AG09319 (cell line): Measurements from ENCODE around the gene EGR4.

ENCODE experiments used
- DNase-seq: peaks from one replicate; pipeline ENCODE4 v3.0.0-alpha.2; 2010; ENCODE audit warnings: low read depth; ENCODE audit errors: extremely low read depth
- CTCF ChIP-seq: IDR thresholded peaks from 2 replicates; pipeline ENCODE4 v1.5.1; 2011; ENCODE audit warnings: low read depth, mild to moderate bottlenecking, inconsistent platforms, low read length, moderate library complexity

EGR4 gene

DNA sequence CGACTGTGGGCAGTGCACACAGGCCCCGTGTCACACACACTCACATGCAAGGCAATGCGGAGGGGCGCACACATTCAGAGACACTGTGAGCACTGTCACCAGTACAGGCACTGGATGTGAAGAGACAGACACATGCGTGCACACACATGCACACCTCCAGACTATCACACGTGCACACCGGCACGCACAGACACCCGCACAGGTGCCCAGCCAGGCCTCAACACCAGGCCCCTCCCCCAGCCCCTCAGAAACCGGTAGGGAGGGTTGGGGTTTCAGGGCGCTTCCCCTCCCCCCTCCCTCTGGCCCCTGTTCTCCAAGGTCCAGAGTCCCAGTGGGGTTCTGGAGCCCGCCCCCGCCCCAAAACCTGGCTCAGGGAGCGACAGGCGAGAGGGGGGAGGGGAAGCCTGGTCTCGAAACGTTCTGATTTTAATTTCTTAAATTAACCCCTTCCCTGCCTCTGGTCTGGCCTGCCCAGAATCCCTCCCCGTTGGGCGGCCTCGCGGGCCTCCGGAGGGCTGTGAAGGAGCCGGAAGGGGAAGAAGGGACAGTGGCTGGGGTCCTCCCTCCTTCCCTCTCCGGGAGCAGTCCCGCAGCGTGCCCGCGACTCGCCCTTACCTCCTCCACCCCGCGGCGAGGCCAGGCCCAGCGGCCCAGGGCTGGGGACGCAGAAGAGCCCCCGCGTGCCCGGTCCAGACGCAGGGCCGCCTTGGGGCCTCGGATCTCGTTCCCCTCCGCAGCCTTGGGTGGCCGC, 9.6 kb downstream of the EGR4 start:
- no peak for DNase-seq

GRCh38 chr2:73282924-73283544, 10.3 kb downstream of the EGR4 start:
- no peak for DNase-seq
- no peak for TF ChIP-seq CTCF

More for the DNA sequence above, 9.6 kb downstream of the EGR4 start:
- no peak for TF ChIP-seq CTCF

DNA sequence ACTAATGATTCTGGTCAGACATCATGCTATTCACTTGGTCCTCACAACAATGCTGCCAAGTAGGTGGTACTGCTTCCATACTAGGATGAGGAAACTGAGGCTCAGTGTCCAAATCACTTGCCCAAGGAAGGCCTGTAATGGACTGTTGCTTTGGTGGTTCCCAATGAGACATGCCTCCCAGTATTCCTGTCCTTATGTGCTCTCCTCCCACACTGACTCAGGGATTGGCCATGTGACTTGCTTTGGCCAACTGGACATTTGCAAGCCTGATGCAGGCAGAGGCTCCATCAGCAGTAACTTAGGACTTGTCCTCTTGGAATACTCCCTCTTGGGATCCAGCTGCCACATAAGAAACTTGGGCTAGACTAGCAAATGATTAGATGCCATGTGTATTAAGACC, 12.1 kb downstream of the EGR4 start:
- TF ChIP-seq CTCF: no peak
- no peak for DNase-seq

DNA sequence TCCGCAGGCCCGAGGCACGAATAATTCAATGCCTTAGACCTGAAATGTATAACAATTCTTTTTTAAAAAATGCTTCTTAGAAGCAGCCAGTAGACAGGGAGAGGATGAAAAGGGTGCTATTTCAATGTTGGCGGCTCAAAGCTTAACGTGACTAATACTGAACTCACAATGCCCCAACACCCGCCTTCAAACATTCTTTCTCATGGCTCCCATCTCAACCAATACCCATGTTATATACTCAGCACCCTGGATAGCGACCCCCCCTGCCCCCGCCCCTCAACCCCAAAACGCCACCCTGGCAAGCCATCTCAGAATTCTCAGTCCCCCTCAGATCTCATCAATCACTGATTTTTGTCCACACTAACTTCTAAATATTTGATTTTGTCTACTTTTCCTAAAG, 13.5 kb downstream of the EGR4 start:
- no peak for TF ChIP-seq CTCF
- no peak for DNase-seq

DNA sequence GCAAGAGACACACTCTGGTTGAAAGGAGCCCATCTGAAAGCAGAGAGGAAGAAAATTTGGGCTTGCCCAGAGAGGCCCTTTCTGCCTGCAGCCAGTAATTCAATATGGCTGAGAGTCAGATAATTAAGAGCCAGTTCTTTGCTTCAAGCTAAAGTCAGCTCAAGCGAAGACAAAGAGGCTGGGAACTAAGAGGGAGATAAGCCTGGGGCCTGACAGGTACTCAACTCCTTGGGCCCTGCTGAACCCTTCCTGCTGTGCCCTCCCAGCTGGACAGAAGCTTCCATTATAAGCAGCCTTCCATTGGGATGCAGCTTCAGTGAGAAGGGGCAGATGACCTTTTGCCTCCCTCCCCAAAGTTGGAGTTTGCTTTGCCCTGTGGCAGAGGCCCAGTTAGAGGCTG, 21.1 kb downstream of the EGR4 start:
- no peak for DNase-seq
- no peak for TF ChIP-seq CTCF

- no peak for DNase-seq
- TF ChIP-seq CTCF: no peak
These were observed 23.5 kb downstream of the EGR4 start for GRCh38 chr2:73269686-73270465.
